Small intestine (tissue), 7 donors: Measurements from ENCODE around the gene CDO1. TPM values are rescaled to one million over a fixed set of nuclear protein-coding genes. Genes with fewer than 3 reads are reported as not detected.

Experiments used
- DNase-seq, 2 donors: peaks; one replicate each; pipeline versions ENCODE4 v3.0.0 to v3.0.0-alpha.2; 2013
- FAIRE-seq: peaks from 2 replicates; lab custom pipeline; 2012; peaks lifted over from hg19 to GRCh38; lab: Jason Lieb, UNC
- H3K27ac ChIP-seq, 3 donors: one replicate each; pipeline ENCODE4 v1.5.1; 2013; ENCODE audit warnings: low read length in 2 of 3, mild to moderate bottlenecking in 2 of 3, control low read depth in 1 of 3, inconsistent platforms in 1 of 3, low read depth in 1 of 3, moderate library complexity in 1 of 3
- H3K27me3 ChIP-seq, 3 donors: one replicate each; pipeline ENCODE4 v1.6.1; 2013; ENCODE audit warnings: low read length in 3 of 3, inconsistent platforms in 1 of 3; ENCODE audit not compliant: control insufficient read depth in 3 of 3, insufficient read depth in 3 of 3
- H3K36me3 ChIP-seq, 3 donors: one replicate each; pipeline ENCODE4 v1.6.1; 2013; ENCODE audit warnings: low read length in 3 of 3, inconsistent platforms in 1 of 3, low read depth in 1 of 3, mild to moderate bottlenecking in 1 of 3, moderate library complexity in 1 of 3; ENCODE audit not compliant: control insufficient read depth in 3 of 3, insufficient read depth in 2 of 3
- H3K4me1 ChIP-seq, 3 donors: one replicate each; pipeline ENCODE4 v1.6.1; 2013; ENCODE audit warnings: low read length in 2 of 3, inconsistent platforms in 1 of 3, low read depth in 1 of 3, mild to moderate bottlenecking in 1 of 3, moderate library complexity in 1 of 3; ENCODE audit not compliant: control insufficient read depth in 3 of 3, insufficient read depth in 2 of 3
- H3K4me3 ChIP-seq, 3 donors: one replicate each; pipeline ENCODE4 v1.5.1; 2013; ENCODE audit warnings: low read length in 3 of 3, control low read depth in 1 of 3, inconsistent platforms in 1 of 3, low read depth in 1 of 3, mild to moderate bottlenecking in 1 of 3, moderate library complexity in 1 of 3
- H3K9me3 ChIP-seq, 2 donors: one replicate each; pipeline ENCODE4 v1.6.1; 2013; ENCODE audit warnings: low read depth in 1 of 2, low read length in 1 of 2; ENCODE audit not compliant: control insufficient read depth in 2 of 2, insufficient read depth in 1 of 2
- WGBS, 3 donors: extraction: QIAGEN DNeasy Blood & Tissue Kit; methylation state at CpG; one replicate each; pipeline ENCODE4 v1.1.7; 2013; 5-methylcytosine and 5-hydroxymethylcytosine counted together
- polyA plus RNA-seq, 4 donors: library from polyadenylated mRNA; stranded (reverse) in 3 of 4; unstranded in 1 of 4; fragments of 200-250 nt in 3 of 4; fragments of 120-200 nt in 1 of 4; gene quantifications; one replicate each; pipeline versions ENCODE4 v1.2.1 to v1.2.3, GENCODE V29; 2013
- donor health status: healthy with polysubstance abuse.
- donor health status: control.
- donor health status: control.
- donor health status: Bipolar disorder and iron deficiency.
- donor health status: healthy.

The CDO1 gene
- polyA plus RNA-seq, 4 donors, result 1.1 to 5.9 (median 1.5) TPM

DNA sequence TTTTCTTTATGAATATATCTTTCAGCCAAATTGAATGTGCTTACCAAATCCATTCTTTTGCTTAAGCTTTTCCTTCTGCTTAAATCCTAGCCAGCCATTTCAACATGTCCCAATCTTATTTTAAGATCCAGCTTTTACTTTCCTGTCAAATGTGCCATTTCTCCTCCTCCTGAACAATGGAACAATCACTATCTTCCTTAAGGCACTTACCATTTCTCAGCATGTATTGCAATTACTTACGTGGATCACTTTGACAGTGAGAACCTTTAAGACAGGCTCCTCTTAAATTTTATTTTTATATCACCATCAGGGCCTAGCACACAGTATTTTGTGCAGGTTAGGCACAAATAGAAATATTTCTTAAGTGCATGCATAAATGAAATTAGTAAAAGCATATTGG is 4.4 kb upstream of the CDO1 start:
- Histone ChIP-seq H3K4me3 (no peak overlapping the region), H3K36me3 (no peaks in the 10 kb centered on the region), H3K27me3 (peaks cover 0 to 25% (median 12%) of the 10 kb centered on the region in 3 donors), H3K9me3 (peaks cover 0 to 5% of the 10 kb centered on the region in 2 donors), H3K4me1 (peaks cover 0 to 9% (median 4%) of the 10 kb centered on the region in 3 donors), H3K27ac (no peak overlapping the region)
- WGBS, 3 donors, result 87 to 97% (median 88%) methylated on average over 1 of the region's 1 CpG
- FAIRE-seq, result no peak
- no peak for DNase-seq

- Histone ChIP-seq H3K4me1 (peaks cover 0 to 9% (median 4%) of the 10 kb centered on the region in 3 donors), H3K9me3 (no peaks in the 10 kb centered on the region), H3K27me3 (peaks cover 0 to 45% (median 25%) of the 10 kb centered on the region in 3 donors), H3K27ac (no peak overlapping the region), H3K4me3 (no peak overlapping the region), H3K36me3 (no peaks in the 10 kb centered on the region)
- FAIRE-seq, result no peak
- no peak for DNase-seq
- WGBS, 3 donors, result 90 to 93% (median 90%) methylated on average over 18 of the region's 18 CpGs
These were observed 2.4 kb upstream of the CDO1 start for GRCh38 chr5:115818821-115819220.

- Histone ChIP-seq H3K4me1 (peaks cover 0 to 9% (median 4%) of the 10 kb centered on the region in 3 donors), H3K9me3 (no peaks in the 10 kb centered on the region), H3K4me3 (no peak overlapping the region), H3K36me3 (no peaks in the 10 kb centered on the region), H3K27me3 (peaks cover 0 to 47% (median 26%) of the 10 kb centered on the region in 3 donors), H3K27ac (no peak overlapping the region)
- DNase-seq (no peak), FAIRE-seq (no peak)
- 78 to 89% (median 78%) methylated on average over 7 of the region's 7 CpGs for WGBS, 3 donors
These were observed 927 bp upstream of the CDO1 start for GRCh38 chr5:115817386-115817785.

DNA sequence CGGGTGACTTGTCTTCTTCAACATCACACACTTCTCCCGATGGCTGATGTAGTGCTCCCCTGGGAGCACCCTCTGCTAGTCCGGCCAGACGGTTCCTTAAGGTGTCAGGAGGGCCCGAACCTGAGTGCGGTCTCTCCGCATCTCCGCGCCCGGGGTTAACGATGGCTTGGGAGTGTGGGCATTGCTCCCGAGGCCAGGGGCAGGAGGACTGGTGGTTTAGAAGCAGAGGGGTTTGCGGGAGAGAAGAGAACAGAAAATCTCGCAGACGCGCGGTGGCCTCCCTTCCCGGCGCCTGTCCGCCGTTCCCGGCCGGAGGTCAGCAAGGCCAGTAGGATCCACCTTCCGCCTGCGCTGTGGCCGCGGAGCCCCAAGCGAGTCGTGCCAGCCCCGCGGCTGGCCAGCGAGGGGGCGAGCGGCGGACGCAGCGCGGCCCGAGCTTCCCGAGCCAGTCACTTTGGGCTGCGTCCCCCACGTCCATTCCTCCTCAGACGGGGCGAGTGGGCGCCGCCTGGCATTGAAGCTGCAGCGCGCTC is 700 bp downstream of the CDO1 start:
- no peaks in the 10 kb centered on the region for H3K36me3 ChIP-seq
- H3K9me3 ChIP-seq, result no peaks in the 10 kb centered on the region
- peaks cover 0 to 9% (median 4%) of the 10 kb centered on the region in 3 donors for H3K4me1 ChIP-seq
- DNase-seq (no peak), FAIRE-seq (no peak)
- peaks cover 0 to 43% (median 26%) of the 10 kb centered on the region in 3 donors for H3K27me3 ChIP-seq
- H3K4me3 ChIP-seq, result peak overlapping the region in 1 of 3 donors; percentile 59
- peak overlapping the region in 1 of 3 donors; percentile 57 for H3K27ac ChIP-seq
- 2 to 7% (median 5%) methylated on average over 34 to 48 of the region's 48 CpGs for WGBS, 3 donors

DNA sequence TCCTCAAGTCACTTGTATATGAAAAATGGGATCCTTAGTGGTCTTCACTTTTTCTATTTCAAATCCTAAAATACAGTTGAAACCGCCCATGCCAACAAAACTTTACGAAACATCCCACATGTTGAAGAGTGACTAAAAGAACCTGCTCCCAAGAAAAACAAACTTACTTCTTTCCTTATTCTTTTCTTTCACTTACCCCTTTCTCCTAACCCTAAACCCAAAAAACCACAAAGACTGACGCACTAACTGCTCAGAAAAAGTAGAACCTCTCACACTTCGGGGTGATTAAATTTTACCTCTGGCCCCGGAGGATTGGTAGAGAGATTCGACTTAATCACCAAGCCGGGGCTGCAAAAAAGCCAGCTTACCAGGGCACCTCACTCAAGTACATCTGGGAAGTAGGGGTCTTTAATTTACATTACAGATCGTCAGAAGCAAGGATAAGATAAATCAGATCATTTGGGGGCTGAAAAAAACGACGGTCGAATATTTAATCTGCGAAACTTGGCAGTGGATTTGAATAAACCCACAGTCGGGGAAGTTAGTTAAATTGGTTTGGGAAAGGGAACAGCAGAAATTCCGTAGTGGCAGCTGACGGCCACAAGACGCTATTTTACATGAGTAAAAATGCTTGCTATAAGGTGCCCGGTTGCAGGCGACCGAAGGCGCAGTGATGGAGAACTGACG is 1.3 kb downstream of the CDO1 start:
- H3K27me3 ChIP-seq, result peaks cover 0 to 43% (median 26%) of the 10 kb centered on the region in 3 donors
- FAIRE-seq, result no peak

GRCh38 chr5:115813719-115814118 is 2.7 kb downstream of the CDO1 start:
- no peak for FAIRE-seq
- Histone ChIP-seq H3K9me3 (no peaks in the 10 kb centered on the region), H3K4me3 (no peak overlapping the region), H3K4me1 (peaks cover 0 to 9% (median 4%) of the 10 kb centered on the region in 3 donors), H3K27me3 (peaks cover 0 to 45% (median 26%) of the 10 kb centered on the region in 3 donors), H3K27ac (no peak overlapping the region), H3K36me3 (no peaks in the 10 kb centered on the region)
- WGBS, 3 donors, result 69 to 80% (median 73%) methylated on average over 5 of the region's 5 CpGs
- no peak for DNase-seq

More for the DNA sequence above, 1.3 kb downstream of the CDO1 start:
- H3K27ac ChIP-seq, result no peak overlapping the region
- H3K4me1 ChIP-seq, result peaks cover 0 to 9% (median 4%) of the 10 kb centered on the region in 3 donors
- WGBS, 3 donors, result 29 to 35% (median 35%) methylated on average over 21 of the region's 21 CpGs
- H3K4me3 ChIP-seq, result peak overlapping the region in 1 of 3 donors; percentile 59
- no peaks in the 10 kb centered on the region for H3K9me3 ChIP-seq
- no peaks in the 10 kb centered on the region for H3K36me3 ChIP-seq
- no peak for DNase-seq

- DNase-seq (no peak), FAIRE-seq (no peak)
- Histone ChIP-seq H3K27ac (no peak overlapping the region), H3K9me3 (no peaks in the 10 kb centered on the region), H3K27me3 (peaks cover 0 to 40% (median 25%) of the 10 kb centered on the region in 3 donors), H3K36me3 (no peaks in the 10 kb centered on the region), H3K4me3 (no peak overlapping the region), H3K4me1 (peaks cover 0 to 9% (median 4%) of the 10 kb centered on the region in 3 donors)
- 29 to 59% (median 35%) methylated on average over 1 of the region's 1 CpG for WGBS, 3 donors
These were observed 4.1 kb downstream of the CDO1 start for GRCh38 chr5:115812372-115812771.

GRCh38 chr5:115811406-115811805 is 5.1 kb downstream of the CDO1 start:
- peaks cover 0 to 32% (median 19%) of the 10 kb centered on the region in 3 donors for H3K27me3 ChIP-seq

More at GRCh38 chr5:115811406-115811805, 5.1 kb downstream of the CDO1 start:
- peaks cover 0 to 4% (median 4%) of the 10 kb centered on the region in 3 donors for H3K4me1 ChIP-seq
- DNase-seq (no peak), FAIRE-seq (no peak)
- no peaks in the 10 kb centered on the region for H3K36me3 ChIP-seq
- H3K4me3 ChIP-seq, result no peak overlapping the region
- no peaks in the 10 kb centered on the region for H3K9me3 ChIP-seq
- no peak overlapping the region for H3K27ac ChIP-seq
